GM13977 (cell line): ENCODE data around the gene DDX51.

ENCODE experiments used
- DNase-seq: peaks from one replicate; pipeline ENCODE4 v3.0.0; 2012; ENCODE audit warnings: low spot score
- in situ Hi-C: fragments of 300-500 bp; cut with MboI; formaldehyde crosslinking; loops from one replicate; pipeline ENCODE4 v1.12.0; 2022; ENCODE audit warnings: low sequenced_read_pairs, low pct_unique_long_range_greater_than_20kb, mixed read lengths, inconsistent platforms; ENCODE audit not compliant: unreplicated experiment
- TF ChIP-seq, protein P1 (sequence below): IDR thresholded peaks from 2 replicates; pipeline ENCODE4 v1.5.1; 2012; ENCODE audit warnings: mild to moderate bottlenecking, control low read depth; ENCODE audit not compliant: insufficient read depth; ENCODE audit errors: extremely low read depth, missing control alignments

Gene DDX51

DNA sequence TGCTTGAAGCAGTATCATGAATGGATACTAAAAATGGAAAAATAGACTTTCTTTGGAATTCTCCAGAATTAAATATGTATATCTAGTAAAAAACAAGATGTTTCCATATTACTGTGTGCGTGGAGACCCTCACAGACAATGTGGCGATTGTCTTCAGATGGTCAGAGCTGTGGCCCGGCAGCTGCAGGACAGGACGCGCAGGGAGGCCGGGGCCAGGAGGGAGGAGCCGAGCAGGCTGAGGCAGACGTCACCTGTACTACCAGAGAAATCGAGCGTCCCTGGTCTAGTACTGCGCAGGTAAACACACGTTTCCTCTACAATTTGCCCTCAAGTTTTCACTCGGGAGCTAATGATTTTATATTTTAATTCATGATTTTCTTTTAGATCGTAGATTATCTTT is 22.8 kb downstream of the DDX51 start:
- in situ Hi-C loops, result no loop called here
- DNase-seq, result no peak
- TF ChIP-seq, protein P1, sequence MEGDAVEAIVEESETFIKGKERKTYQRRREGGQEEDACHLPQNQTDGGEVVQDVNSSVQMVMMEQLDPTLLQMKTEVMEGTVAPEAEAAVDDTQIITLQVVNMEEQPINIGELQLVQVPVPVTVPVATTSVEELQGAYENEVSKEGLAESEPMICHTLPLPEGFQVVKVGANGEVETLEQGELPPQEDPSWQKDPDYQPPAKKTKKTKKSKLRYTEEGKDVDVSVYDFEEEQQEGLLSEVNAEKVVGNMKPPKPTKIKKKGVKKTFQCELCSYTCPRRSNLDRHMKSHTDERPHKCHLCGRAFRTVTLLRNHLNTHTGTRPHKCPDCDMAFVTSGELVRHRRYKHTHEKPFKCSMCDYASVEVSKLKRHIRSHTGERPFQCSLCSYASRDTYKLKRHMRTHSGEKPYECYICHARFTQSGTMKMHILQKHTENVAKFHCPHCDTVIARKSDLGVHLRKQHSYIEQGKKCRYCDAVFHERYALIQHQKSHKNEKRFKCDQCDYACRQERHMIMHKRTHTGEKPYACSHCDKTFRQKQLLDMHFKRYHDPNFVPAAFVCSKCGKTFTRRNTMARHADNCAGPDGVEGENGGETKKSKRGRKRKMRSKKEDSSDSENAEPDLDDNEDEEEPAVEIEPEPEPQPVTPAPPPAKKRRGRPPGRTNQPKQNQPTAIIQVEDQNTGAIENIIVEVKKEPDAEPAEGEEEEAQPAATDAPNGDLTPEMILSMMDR, result no peak

DNA sequence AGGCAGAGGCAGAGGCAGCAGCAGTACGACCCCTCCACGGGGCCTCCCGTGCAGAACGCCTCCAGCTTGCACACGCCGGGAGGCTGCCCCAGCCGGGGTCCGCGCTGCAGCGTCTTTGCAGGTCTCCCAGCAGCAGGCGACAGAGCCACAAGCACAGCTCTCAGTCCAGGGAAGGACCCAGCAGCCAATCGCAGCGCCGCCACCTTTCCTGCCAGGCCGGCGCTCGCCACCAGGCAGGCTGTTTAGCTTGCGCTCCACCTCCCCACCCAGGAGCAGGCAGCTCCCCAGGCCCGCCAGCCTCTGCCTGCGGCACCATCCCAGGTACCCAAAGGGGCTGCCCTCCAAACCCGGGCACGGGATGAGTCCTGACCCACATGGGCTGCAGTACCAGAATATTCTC is 25.2 kb downstream of the DDX51 start:
- no peak for DNase-seq
- TF ChIP-seq, protein P1, result no peak
- in situ Hi-C loops, result no loop called here

DNA sequence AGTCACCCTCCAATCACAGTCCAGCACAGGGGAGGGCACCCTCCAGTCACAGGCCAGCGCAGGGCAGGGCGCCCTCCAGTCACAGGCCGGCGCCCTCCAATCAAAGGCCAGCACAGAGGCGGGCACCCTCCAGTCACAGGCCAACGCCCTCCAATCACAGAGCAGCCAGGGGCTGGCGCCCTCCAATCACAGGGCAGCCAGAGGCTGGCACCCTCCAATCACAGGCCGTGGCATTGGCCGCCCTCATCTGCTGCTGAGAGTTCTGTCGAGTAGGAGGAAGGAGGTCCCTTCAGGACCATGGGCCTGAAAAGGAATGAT is 26.6 kb downstream of the DDX51 start:
- no peak for DNase-seq
- TF ChIP-seq, protein P1, result no peak
- in situ Hi-C loops, result no loop called here

DNA sequence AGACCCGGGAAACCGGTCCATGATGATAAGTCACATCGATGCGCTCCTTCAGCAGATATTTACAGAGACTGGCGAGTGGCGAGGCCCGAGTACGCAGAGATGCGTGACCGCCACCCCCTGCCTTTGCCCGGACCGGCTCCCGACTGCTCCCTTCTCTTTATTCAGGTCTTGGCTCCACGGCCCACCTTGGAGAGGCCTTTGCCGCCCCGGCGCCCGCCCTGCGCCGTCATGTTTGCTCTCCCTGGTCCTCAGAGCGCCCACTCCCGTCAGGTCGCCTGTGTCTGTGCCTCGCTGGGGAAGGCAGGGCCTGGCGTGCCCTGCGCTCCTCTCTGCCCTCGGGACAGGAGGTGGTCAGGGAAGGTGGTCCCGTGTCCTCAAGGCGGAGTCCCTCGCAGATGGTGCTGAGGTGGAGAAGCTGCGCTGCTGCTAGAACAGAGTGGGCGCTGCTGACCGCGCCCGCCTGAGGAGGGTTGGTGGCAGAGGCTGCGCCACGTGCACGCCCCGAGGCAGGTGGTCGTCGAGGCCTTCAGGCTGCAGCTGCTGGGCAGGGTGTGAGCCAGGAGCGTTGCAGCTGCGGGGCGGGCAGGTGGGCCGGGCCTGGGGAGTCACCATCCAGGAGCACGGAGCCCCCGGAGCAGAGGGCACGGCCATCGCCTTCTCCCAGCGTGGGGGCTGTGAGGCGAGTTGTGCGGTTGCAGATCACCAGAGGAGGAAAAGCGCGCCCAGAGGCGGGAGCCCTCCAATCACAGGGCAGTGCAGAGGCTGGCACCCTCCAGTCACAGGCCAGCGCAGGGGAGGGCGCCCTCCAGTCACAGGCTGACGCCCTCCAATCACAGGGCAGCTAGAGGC is 27.2 kb downstream of the DDX51 start:
- TF ChIP-seq, protein P1, result no peak
- in situ Hi-C loops, result no loop called here
- no peak for DNase-seq

DNA sequence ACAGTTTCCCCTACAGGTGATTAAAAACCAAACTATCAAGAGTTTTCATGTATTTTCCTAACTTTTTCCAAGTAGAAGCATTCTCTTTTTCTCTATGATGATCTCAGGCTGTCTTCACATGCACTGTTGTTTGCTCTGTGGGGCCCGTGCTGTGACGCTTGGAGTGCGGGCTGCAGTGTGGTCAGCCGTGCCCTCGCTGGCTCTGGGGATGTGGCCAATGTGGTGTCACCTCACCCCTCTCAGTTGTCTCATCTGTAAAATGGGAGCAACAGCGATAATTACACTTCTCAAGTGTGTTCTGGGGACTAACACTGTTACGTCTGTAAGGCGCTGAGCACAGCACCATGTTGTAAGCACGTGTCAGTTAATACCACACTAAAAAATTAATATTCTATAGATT is 28.6 kb downstream of the DDX51 start:
- in situ Hi-C loops, result no loop called here

DNA sequence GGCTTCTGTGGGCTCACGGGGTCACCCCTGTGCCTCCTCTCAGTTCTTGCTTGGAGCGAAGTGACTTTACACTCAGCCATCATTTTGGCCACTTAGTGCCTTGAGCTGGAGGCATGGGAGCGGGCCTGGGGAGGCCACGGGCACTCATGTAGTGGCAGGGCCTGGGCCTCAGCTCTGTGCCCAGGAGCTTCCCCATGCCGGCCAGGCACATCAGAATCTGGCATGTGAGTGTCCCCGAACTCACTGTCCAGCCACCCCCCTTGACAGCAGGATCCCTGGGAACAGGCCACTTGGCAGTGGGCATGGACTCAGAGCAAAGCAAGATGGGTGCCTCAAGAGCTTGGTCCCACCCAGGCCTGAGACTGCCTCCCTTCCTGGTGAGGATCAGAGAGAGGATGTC is 29.5 kb downstream of the DDX51 start:
- TF ChIP-seq, protein P1, result no peak
- DNase-seq, result no peak
- in situ Hi-C loops, result no loop called here

More for the DNA sequence above, 28.6 kb downstream of the DDX51 start:
- no peak for DNase-seq
- TF ChIP-seq, protein P1, result no peak
